ENCODE data around the gene POLR1C.
"Not testable (repeated sequence)": the region's sequence is repeated elsewhere in the genome, so short reads cannot be mapped to it uniquely, and the experiment has no call there.

POLR1C gene

GRCh38 chr6:43511824-43512415 is 5.0 kb upstream of the POLR1C start:
- DNase-seq: no peak

- DNase-seq: no peak
Measured at GRCh38 chr6:43515808-43516207, 1.1 kb upstream of the POLR1C start.

GRCh38 chr6:43516367-43516696 is 557 bp upstream of the POLR1C start:
- DNase-seq: no peak

GRCh38 chr6:43517505-43518357 is 842 bp downstream of the POLR1C start:
- DNase-seq: no peak

- no peak for DNase-seq
Measured at GRCh38 chr6:43520097-43520496, 3.2 kb downstream of the POLR1C start.

GRCh38 chr6:43521836-43522235 is 4.9 kb downstream of the POLR1C start:
- DNase-seq: no peak

GRCh38 chr6:43522547-43523261 is 5.8 kb downstream of the POLR1C start:
- no peak for DNase-seq

GRCh38 chr6:43523284-43523683 is 6.4 kb downstream of the POLR1C start:
- DNase-seq: no peak

GRCh38 chr6:43524483-43524961 is 7.6 kb downstream of the POLR1C start:
- no peak for DNase-seq

- DNase-seq: no peak
Measured at GRCh38 chr6:43532201-43532600, 15.3 kb downstream of the POLR1C start.

GRCh38 chr6:43538986-43539385 is 22.1 kb downstream of the POLR1C start:
- DNase-seq: not testable (repeated sequence)

- DNase-seq: not testable (repeated sequence)
Measured at GRCh38 chr6:43539409-43539808, 22.5 kb downstream of the POLR1C start.

- no peak for DNase-seq
Measured at GRCh38 chr6:43540507-43540906, 23.6 kb downstream of the POLR1C start.

GRCh38 chr6:43541774-43542471 is 25.0 kb downstream of the POLR1C start:
- DNase-seq: no peak

GRCh38 chr6:43544461-43544860 is 27.6 kb downstream of the POLR1C start:
- DNase-seq: no peak

GRCh38 chr6:43547222-43547621 is 30.3 kb downstream of the POLR1C start:
- no peak for DNase-seq

GRCh38 chr6:43557620-43558019 is 40.7 kb downstream of the POLR1C start:
- DNase-seq: not testable (repeated sequence)

- no peak for DNase-seq
Measured at GRCh38 chr6:43559328-43559727, 42.4 kb downstream of the POLR1C start.

- DNase-seq: no peak
Measured at GRCh38 chr6:43570876-43571441, 54.1 kb downstream of the POLR1C start.
